OCI-LY3 (cell line): ENCODE results near the gene TBX4.

Experiments
- H2AFZ ChIP-seq: fragments of 200-600, 300-600 bp; shearing (Covaris generic); 2 replicates; pipeline ENCODE4 v1.6.0; 2014; ENCODE audit warnings: antibody characterized with exemption, low read depth, low read length
- H3K27ac ChIP-seq: fragments of 200-600, 300-600 bp; sonication (generic); 2 replicates; pipeline ENCODE4 v1.5.1; 2014; ENCODE audit warnings: mild to moderate bottlenecking, low read length, moderate library complexity, mixed read lengths
- H3K27me3 ChIP-seq: fragments of 200-600, 300-600 bp; sonication (generic); 2 replicates; pipeline ENCODE4 v1.6.1; 2014; ENCODE audit warnings: low read depth, low read length, mixed read lengths
- H3K36me3 ChIP-seq: fragments of 200-600, 300-600 bp; sonication (generic); replicated peaks from 2 replicates; pipeline ENCODE3; 2014; ENCODE audit warnings: low read depth, low read length, mixed read lengths
- H3K4me1 ChIP-seq: fragments of 300-600, 200-600 bp; sonication (generic); 2 replicates; pipeline ENCODE4 v1.6.1; 2014; ENCODE audit warnings: low read length, mixed read lengths
- H3K4me2 ChIP-seq: fragments of 200-600, 300-600 bp; sonication (generic); 2 replicates; pipeline ENCODE4 v1.6.1; 2014; ENCODE audit warnings: low read length, mixed read lengths
- H3K4me3 ChIP-seq: fragments of 300-600, 200-600 bp; sonication (generic); 2 replicates; pipeline ENCODE4 v1.5.1; 2014; ENCODE audit warnings: antibody characterized with exemption, mild to moderate bottlenecking, low read length, moderate library complexity
- H3K79me2 ChIP-seq: fragments of 300-600, 200-600 bp; shearing (Covaris generic); 2 replicates; pipeline ENCODE4 v1.6.1; 2014; ENCODE audit warnings: mild to moderate bottlenecking, low read length, mixed read lengths
- H3K9ac ChIP-seq: fragments of 300-600, 200-600 bp; shearing (Covaris generic); 2 replicates; pipeline ENCODE4 v1.6.0; 2014; ENCODE audit warnings: mild to moderate bottlenecking, low read length, moderate library complexity
- H3K9me3 ChIP-seq: fragments of 200-600, 300-600 bp; shearing (Covaris generic); 2 replicates; pipeline ENCODE4 v1.6.1; 2014; ENCODE audit warnings: low read length, mixed read lengths; ENCODE audit not compliant: insufficient read depth
- H4K20me1 ChIP-seq: fragments of 200-600, 300-600 bp; sonication (generic); 2 replicates; pipeline ENCODE4 v1.6.1; 2016; ENCODE audit warnings: low read length, mixed read lengths; ENCODE audit not compliant: insufficient read depth
- EZH2phosphoT487 ChIP-seq: fragments of 200-600 bp; shearing (Covaris generic); IDR thresholded peaks from 2 replicates; pipeline ENCODE4 v1.6.1; 2018; ENCODE audit warnings: antibody characterized with exemption, mixed run types, low read depth
- TF ChIP-seq, protein P1 (sequence below): fragments of 200-600, 300-600 bp; sonication (generic); IDR thresholded peaks from 2 replicates; pipeline ENCODE4 v1.5.1; 2014; ENCODE audit warnings: antibody characterized with exemption, low read length, low read depth

The TBX4 gene

GRCh38 chr17:61416540-61417363 is 35.5 kb upstream of the TBX4 start:
- peaks cover 16% of the 10 kb centered on the region; the same call in 1 of the 2 replicates for H3K27me3 ChIP-seq
- H2AFZ ChIP-seq = peak overlapping the region; percentile 95
- no peaks in the 10 kb centered on the region for H3K36me3 ChIP-seq
- H3K79me2 ChIP-seq = no peaks in the 10 kb centered on the region
- H3K27ac ChIP-seq = no peak overlapping the region
- H3K9me3 ChIP-seq = no peaks in the 10 kb centered on the region
- H3K4me2 ChIP-seq = peak overlapping the region; percentile 84
- TF ChIP-seq, protein P1, sequence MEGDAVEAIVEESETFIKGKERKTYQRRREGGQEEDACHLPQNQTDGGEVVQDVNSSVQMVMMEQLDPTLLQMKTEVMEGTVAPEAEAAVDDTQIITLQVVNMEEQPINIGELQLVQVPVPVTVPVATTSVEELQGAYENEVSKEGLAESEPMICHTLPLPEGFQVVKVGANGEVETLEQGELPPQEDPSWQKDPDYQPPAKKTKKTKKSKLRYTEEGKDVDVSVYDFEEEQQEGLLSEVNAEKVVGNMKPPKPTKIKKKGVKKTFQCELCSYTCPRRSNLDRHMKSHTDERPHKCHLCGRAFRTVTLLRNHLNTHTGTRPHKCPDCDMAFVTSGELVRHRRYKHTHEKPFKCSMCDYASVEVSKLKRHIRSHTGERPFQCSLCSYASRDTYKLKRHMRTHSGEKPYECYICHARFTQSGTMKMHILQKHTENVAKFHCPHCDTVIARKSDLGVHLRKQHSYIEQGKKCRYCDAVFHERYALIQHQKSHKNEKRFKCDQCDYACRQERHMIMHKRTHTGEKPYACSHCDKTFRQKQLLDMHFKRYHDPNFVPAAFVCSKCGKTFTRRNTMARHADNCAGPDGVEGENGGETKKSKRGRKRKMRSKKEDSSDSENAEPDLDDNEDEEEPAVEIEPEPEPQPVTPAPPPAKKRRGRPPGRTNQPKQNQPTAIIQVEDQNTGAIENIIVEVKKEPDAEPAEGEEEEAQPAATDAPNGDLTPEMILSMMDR = peak; percentile 87
- TF ChIP-seq EZH2phosphoT487 = no peak
- no peaks in the 10 kb centered on the region for H3K4me1 ChIP-seq
- H4K20me1 ChIP-seq = no peaks in the 10 kb centered on the region
- H3K4me3 ChIP-seq = peak overlapping the region; percentile 67
- no peak overlapping the region for H3K9ac ChIP-seq

DNA sequence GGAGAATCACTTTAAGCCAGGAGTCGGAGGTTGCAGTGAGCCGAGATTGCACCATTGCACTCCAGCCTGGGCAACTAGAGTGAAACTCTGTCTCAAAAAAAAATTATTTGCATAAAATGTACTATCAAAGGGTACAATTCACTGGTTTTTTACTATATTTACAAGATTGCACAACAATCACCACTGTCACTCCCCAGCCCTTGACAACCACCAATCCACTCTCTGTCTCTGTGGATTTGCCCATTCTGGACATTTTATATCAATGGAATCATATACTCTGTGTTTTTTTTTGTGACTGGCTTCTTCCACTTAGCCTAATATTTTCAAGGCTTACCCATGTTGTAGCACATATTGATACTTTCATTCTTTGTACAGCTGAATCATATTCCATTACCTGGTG is 33.8 kb upstream of the TBX4 start:
- Histone ChIP-seq H4K20me1 (no peaks in the 10 kb centered on the region), H2AFZ (no peak overlapping the region), H3K9me3 (no peaks in the 10 kb centered on the region), H3K4me1 (no peaks in the 10 kb centered on the region), H3K27me3 (peaks cover 17% of the 10 kb centered on the region; the same call in 1 of the 2 replicates), H3K9ac (no peak overlapping the region), H3K79me2 (no peaks in the 10 kb centered on the region), H3K4me2 (no peak overlapping the region), H3K27ac (no peak overlapping the region), H3K36me3 (no peaks in the 10 kb centered on the region), H3K4me3 (no peak overlapping the region)
- TF ChIP-seq, protein P1 = no peak
- no peak for TF ChIP-seq EZH2phosphoT487

- TF ChIP-seq EZH2phosphoT487 = no peak
- TF ChIP-seq, protein P1 = no peak
- Histone ChIP-seq H3K27ac (no peak overlapping the region), H3K79me2 (no peaks in the 10 kb centered on the region), H3K9me3 (no peaks in the 10 kb centered on the region), H3K27me3 (peaks cover 17% of the 10 kb centered on the region; the same call in 1 of the 2 replicates), H2AFZ (no peak overlapping the region), H3K4me2 (no peak overlapping the region), H4K20me1 (no peaks in the 10 kb centered on the region), H3K4me1 (no peaks in the 10 kb centered on the region), H3K36me3 (no peaks in the 10 kb centered on the region), H3K9ac (no peak overlapping the region), H3K4me3 (no peak overlapping the region)
Observed at GRCh38 chr17:61419496-61420046, 32.7 kb upstream of the TBX4 start.

DNA sequence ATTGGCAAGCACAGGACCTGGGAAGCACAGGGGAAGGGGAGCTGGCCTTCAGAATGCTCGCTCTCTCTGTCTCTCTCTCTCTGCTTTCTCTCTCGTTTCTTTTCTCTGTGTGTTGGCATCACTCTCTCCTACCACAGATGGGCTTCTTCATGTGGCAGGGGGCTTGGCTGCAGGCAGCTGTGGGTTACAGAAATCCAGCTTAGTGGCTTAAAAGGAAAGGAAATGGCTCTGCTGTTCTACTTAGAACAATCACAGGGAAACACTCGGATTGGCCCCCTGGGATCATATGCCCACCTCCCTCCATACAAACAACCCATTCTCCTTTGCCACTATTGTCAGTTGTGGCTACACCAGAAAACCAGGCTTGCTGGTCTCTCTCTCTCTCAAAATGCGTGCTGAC is 32.2 kb upstream of the TBX4 start:
- no peak overlapping the region for H3K9ac ChIP-seq
- no peak overlapping the region for H3K27ac ChIP-seq
- no peaks in the 10 kb centered on the region for H3K36me3 ChIP-seq
- no peak overlapping the region for H3K4me3 ChIP-seq
- H4K20me1 ChIP-seq = no peaks in the 10 kb centered on the region
- peaks cover 17% of the 10 kb centered on the region; the same call in 1 of the 2 replicates for H3K27me3 ChIP-seq
- H2AFZ ChIP-seq = no peak overlapping the region
- no peaks in the 10 kb centered on the region for H3K4me1 ChIP-seq
- H3K4me2 ChIP-seq = no peak overlapping the region
- H3K9me3 ChIP-seq = no peaks in the 10 kb centered on the region
- no peaks in the 10 kb centered on the region for H3K79me2 ChIP-seq
- TF ChIP-seq, protein P1 = no peak
- TF ChIP-seq EZH2phosphoT487 = no peak
